Loucy (cell line): Measurements from ENCODE around the gene PKP3.

Experiments used
- H2AFZ ChIP-seq: fragments of 200-600 bp; sonication (generic); 2 replicates; pipeline ENCODE4 v1.6.0; 2016; ENCODE audit warnings: antibody characterized with exemption, mild to moderate bottlenecking, low read length, moderate library complexity
- H3F3A ChIP-seq: fragments of 200-600 bp; 2 replicates; pipeline ENCODE4 v1.6.0; 2016; ENCODE audit warnings: antibody characterized with exemption, low read depth, mild to moderate bottlenecking
- H3K27me3 ChIP-seq: fragments of 200-600 bp; sonication (generic); 2 replicates; pipeline ENCODE4 v1.6.1; 2014; ENCODE audit warnings: low read length, mild to moderate bottlenecking; ENCODE audit not compliant: insufficient read depth, poor library complexity, severe bottlenecking
- H3K36me3 ChIP-seq: fragments of 200-600 bp; sonication (generic); 2 replicates; pipeline ENCODE4 v1.6.1; 2016; ENCODE audit warnings: low read length; ENCODE audit not compliant: insufficient read depth
- H3K4me1 ChIP-seq: fragments of 200-600 bp; sonication (generic); 2 replicates; pipeline ENCODE4 v1.5.1; 2014; ENCODE audit warnings: low read length, mild to moderate bottlenecking; ENCODE audit not compliant: insufficient read depth, poor library complexity, severe bottlenecking
- H3K4me2 ChIP-seq: fragments of 200-600 bp; sonication (generic); 2 replicates; pipeline ENCODE4 v1.6.0; 2014; ENCODE audit warnings: antibody characterized with exemption, low read length, low read depth, mild to moderate bottlenecking; ENCODE audit not compliant: poor library complexity, severe bottlenecking
- H3K4me3 ChIP-seq: fragments of 200-600 bp; sonication (generic); 2 replicates; pipeline ENCODE4 v1.5.1; 2014; ENCODE audit warnings: low read length, mild to moderate bottlenecking, mixed read lengths; ENCODE audit not compliant: poor library complexity, severe bottlenecking
- H3K79me2 ChIP-seq: fragments of 200-600 bp; sonication (generic); 2 replicates; pipeline ENCODE4 v1.6.1; 2014; ENCODE audit warnings: low read length; ENCODE audit not compliant: insufficient read depth
- H3K9ac ChIP-seq: fragments of 200-600 bp; sonication (generic); 2 replicates; pipeline ENCODE4 v1.6.0; 2014; ENCODE audit warnings: mild to moderate bottlenecking, low read depth, low read length, moderate library complexity; ENCODE audit not compliant: poor library complexity, severe bottlenecking
- H3K9me2 ChIP-seq: fragments of 200-600 bp; sonication (generic); replicated peaks from 2 replicates; pipeline ENCODE4 v1.6.1; 2016; ENCODE audit warnings: low read depth, low read length, mixed read lengths
- H3K9me3 ChIP-seq: fragments of 200-600 bp; sonication (generic); 2 replicates; pipeline ENCODE4 v1.6.1; 2014; ENCODE audit warnings: mild to moderate bottlenecking, antibody characterized with exemption, low read length, low read depth; ENCODE audit not compliant: insufficient read depth
- H4K20me1 ChIP-seq: fragments of 200-600 bp; sonication (generic); 2 replicates; pipeline ENCODE4 v1.6.0; 2014; ENCODE audit warnings: antibody characterized with exemption, low read length, mild to moderate bottlenecking; ENCODE audit not compliant: insufficient read depth, poor library complexity, severe bottlenecking
- CTCF ChIP-seq: fragments of 200-600 bp; sonication (generic); conservative IDR thresholded peaks from 2 replicates; pipeline ENCODE4 v1.5.1; 2014; ENCODE audit warnings: mild to moderate bottlenecking, antibody characterized with exemption, low read length
- EZH2phosphoT487 ChIP-seq: fragments of 200-600 bp; IDR thresholded peaks from 2 replicates; pipeline ENCODE4 v1.6.1; 2018; ENCODE audit warnings: antibody characterized with exemption, mild to moderate bottlenecking, moderate library complexity, borderline replicate concordance

The PKP3 gene

GRCh38 chr11:367956-368413 is 26.0 kb upstream of the PKP3 start:
- H3F3A ChIP-seq: no peaks in the 10 kb centered on the region
- H4K20me1 ChIP-seq: no peaks in the 10 kb centered on the region
- H3K4me1 ChIP-seq: peaks cover 18% of the 10 kb centered on the region
- no peaks in the 10 kb centered on the region for H3K9me3 ChIP-seq
- no peak overlapping the region for H3K4me2 ChIP-seq
- H3K4me3 ChIP-seq: no peak overlapping the region
- no peaks in the 10 kb centered on the region for H3K9me2 ChIP-seq
- no peak overlapping the region for H3K9ac ChIP-seq
- H2AFZ ChIP-seq: no peak overlapping the region
- no peaks in the 10 kb centered on the region for H3K27me3 ChIP-seq
- no peaks in the 10 kb centered on the region for H3K36me3 ChIP-seq
- H3K79me2 ChIP-seq: no peaks in the 10 kb centered on the region
- TF ChIP-seq EZH2phosphoT487 (no peak), CTCF (no peak)

GRCh38 chr11:368414-369335 is 25.3 kb upstream of the PKP3 start:
- Histone ChIP-seq H3K9me3 (no peaks in the 10 kb centered on the region), H3K4me1 (peaks cover 18% of the 10 kb centered on the region), H3K4me3 (no peak overlapping the region), H2AFZ (no peak overlapping the region), H3K9me2 (no peaks in the 10 kb centered on the region), H4K20me1 (no peaks in the 10 kb centered on the region), H3F3A (no peaks in the 10 kb centered on the region), H3K27me3 (no peaks in the 10 kb centered on the region), H3K9ac (no peak overlapping the region), H3K36me3 (no peaks in the 10 kb centered on the region), H3K79me2 (no peaks in the 10 kb centered on the region), H3K4me2 (no peak overlapping the region)
- no peak for TF ChIP-seq EZH2phosphoT487
- TF ChIP-seq CTCF: no peak

- H2AFZ ChIP-seq: no peak within 1 kb of the TSS
- H3K27me3 ChIP-seq: no peaks in the 10 kb centered on the region
- TF ChIP-seq EZH2phosphoT487 (no peak), CTCF (no peak)
- peaks cover 13% of the 10 kb centered on the region for H3K4me1 ChIP-seq
- H4K20me1 ChIP-seq: no peaks in the 10 kb centered on the region
- no peak within 1 kb of the TSS for H3K4me2 ChIP-seq
- H3K36me3 ChIP-seq: no peaks in the 10 kb centered on the region
- no peak within 1 kb of the TSS for H3K4me3 ChIP-seq
- H3K9me2 ChIP-seq: no peaks in the 10 kb centered on the region
- H3K79me2 ChIP-seq: no peaks in the 10 kb centered on the region
- no peaks in the 10 kb centered on the region for H3F3A ChIP-seq
- no peaks in the 10 kb centered on the region for H3K9me3 ChIP-seq
- no peak within 1 kb of the TSS for H3K9ac ChIP-seq
These were observed 24.5 kb upstream of the PKP3 start, which contains the start of gene B4GALNT4 for GRCh38 chr11:369336-370018. TSS of gene B4GALNT4 (plus strand) at chr11:369499. CDS start at chr11:369804, 305 bp downstream.
